Measurements from ENCODE around the gene CYBRD1. TPM values are rescaled to one million over a fixed set of nuclear protein-coding genes. Genes with fewer than 3 reads are reported as not detected.

CYBRD1 gene
- total RNA-seq, 4 donors from 2014 or later: 201 to 603 (median 522) TPM

DNA sequence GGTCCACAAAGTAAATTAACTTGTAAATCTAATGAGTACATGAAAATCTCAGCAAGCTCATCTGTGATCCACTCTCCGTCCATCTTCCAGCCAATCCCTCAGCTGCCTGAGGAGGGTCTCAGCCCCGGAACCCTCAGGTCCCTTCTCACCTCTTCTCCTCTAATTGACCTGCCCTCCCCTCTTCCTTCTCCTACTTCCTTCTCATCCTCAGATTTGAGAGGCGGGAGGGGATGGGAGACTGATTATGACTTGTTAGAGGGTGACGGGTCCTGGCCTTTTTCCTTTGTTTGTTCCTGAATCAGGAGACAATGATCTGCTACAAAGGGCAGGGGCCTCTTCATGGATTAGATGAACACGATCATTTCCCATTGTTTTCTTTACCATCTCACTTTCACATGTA, 80.1 kb downstream of the CYBRD1 start:
- TF ChIP-seq, protein P1, sequence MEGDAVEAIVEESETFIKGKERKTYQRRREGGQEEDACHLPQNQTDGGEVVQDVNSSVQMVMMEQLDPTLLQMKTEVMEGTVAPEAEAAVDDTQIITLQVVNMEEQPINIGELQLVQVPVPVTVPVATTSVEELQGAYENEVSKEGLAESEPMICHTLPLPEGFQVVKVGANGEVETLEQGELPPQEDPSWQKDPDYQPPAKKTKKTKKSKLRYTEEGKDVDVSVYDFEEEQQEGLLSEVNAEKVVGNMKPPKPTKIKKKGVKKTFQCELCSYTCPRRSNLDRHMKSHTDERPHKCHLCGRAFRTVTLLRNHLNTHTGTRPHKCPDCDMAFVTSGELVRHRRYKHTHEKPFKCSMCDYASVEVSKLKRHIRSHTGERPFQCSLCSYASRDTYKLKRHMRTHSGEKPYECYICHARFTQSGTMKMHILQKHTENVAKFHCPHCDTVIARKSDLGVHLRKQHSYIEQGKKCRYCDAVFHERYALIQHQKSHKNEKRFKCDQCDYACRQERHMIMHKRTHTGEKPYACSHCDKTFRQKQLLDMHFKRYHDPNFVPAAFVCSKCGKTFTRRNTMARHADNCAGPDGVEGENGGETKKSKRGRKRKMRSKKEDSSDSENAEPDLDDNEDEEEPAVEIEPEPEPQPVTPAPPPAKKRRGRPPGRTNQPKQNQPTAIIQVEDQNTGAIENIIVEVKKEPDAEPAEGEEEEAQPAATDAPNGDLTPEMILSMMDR (IDR thresholded peaks at IDR 0.05; ENCODE audit: low read depth): no peak

Small RNA genes lying within 50 kb of the gene (small RNA-seq; reads per million reads assigned to genes)
- gene AC007969.2: not detected
- gene RPL21P38: not detected

Other genes with a start within 250 kb of the CYBRD1 start
- gene METTL8, start 88.5 kb upstream of the CYBRD1 start, total RNA-seq: 10 to 100 TPM; 17.2 to 45.3 (median 25.7) TPM
- 10 to 100 TPM; 14.3 to 29.4 (median 18.3) TPM for gene DCAF17, start 88.2 kb upstream of the CYBRD1 start, total RNA-seq
- gene DYNC1I2, start 165.0 kb downstream of the CYBRD1 start, total RNA-seq: 100 to 1,000 TPM; 102 to 124 (median 115) TPM